ENCODE data around the gene MNAT1. TPM values are rescaled to one million over a fixed set of nuclear protein-coding genes. Genes with fewer than 3 reads are reported as not detected.

MNAT1 gene
- total and polyA plus RNA-seq, 2 experiments from 2014 or later, result 51.6 to 85.0 TPM

DNA sequence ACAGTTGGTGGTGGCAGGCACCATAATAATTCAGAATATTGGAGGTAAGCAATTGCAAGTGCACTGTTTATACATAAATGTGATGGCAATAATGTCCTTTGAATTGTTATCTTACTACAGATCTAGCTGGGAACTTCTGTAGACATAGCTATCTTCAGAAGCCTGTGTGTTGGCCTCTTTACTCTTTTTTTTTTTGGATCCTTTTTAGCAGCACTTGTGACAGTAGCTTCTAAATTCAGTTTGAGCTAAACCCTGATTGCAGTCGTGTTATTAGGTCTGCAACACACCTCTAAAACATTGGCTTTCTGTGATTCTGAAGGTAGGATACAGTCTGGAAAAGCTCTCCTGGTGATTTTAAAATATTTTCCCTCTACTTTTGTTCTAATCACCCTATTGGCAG, 285.0 kb downstream of the MNAT1 start (continued):
- TF ChIP-seq, protein P1, sequence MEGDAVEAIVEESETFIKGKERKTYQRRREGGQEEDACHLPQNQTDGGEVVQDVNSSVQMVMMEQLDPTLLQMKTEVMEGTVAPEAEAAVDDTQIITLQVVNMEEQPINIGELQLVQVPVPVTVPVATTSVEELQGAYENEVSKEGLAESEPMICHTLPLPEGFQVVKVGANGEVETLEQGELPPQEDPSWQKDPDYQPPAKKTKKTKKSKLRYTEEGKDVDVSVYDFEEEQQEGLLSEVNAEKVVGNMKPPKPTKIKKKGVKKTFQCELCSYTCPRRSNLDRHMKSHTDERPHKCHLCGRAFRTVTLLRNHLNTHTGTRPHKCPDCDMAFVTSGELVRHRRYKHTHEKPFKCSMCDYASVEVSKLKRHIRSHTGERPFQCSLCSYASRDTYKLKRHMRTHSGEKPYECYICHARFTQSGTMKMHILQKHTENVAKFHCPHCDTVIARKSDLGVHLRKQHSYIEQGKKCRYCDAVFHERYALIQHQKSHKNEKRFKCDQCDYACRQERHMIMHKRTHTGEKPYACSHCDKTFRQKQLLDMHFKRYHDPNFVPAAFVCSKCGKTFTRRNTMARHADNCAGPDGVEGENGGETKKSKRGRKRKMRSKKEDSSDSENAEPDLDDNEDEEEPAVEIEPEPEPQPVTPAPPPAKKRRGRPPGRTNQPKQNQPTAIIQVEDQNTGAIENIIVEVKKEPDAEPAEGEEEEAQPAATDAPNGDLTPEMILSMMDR (conservative IDR thresholded peaks at IDR 0.05; ENCODE audit: low read depth in 2 of 2), result no peak
- TF ChIP-seq ZNF331 (CRISPR knock-in tag; IDR thresholded peaks at IDR 0.05; ENCODE audit: low read depth) (no peak), NANOG (IDR thresholded peaks at IDR 0.05; ENCODE audit: borderline replicate concordance) (no peak), STAT1 (IDR thresholded peaks at IDR 0.05; ENCODE audit: unreplicated experiment) (no peak), POLR2AphosphoS5 (IDR thresholded peaks at IDR 0.05; ENCODE audit: low read depth) (no peak)
- TF ChIP-seq, protein P2, sequence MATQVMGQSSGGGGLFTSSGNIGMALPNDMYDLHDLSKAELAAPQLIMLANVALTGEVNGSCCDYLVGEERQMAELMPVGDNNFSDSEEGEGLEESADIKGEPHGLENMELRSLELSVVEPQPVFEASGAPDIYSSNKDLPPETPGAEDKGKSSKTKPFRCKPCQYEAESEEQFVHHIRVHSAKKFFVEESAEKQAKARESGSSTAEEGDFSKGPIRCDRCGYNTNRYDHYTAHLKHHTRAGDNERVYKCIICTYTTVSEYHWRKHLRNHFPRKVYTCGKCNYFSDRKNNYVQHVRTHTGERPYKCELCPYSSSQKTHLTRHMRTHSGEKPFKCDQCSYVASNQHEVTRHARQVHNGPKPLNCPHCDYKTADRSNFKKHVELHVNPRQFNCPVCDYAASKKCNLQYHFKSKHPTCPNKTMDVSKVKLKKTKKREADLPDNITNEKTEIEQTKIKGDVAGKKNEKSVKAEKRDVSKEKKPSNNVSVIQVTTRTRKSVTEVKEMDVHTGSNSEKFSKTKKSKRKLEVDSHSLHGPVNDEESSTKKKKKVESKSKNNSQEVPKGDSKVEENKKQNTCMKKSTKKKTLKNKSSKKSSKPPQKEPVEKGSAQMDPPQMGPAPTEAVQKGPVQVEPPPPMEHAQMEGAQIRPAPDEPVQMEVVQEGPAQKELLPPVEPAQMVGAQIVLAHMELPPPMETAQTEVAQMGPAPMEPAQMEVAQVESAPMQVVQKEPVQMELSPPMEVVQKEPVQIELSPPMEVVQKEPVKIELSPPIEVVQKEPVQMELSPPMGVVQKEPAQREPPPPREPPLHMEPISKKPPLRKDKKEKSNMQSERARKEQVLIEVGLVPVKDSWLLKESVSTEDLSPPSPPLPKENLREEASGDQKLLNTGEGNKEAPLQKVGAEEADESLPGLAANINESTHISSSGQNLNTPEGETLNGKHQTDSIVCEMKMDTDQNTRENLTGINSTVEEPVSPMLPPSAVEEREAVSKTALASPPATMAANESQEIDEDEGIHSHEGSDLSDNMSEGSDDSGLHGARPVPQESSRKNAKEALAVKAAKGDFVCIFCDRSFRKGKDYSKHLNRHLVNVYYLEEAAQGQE (IDR thresholded peaks at IDR 0.05; ENCODE audit: unreplicated experiment), result no peak

Small RNA genes lying within 50 kb of the gene (small RNA-seq; reads per million reads assigned to genes)
- gene RNU6-398P (ENCODE audit: low replicate concordance), result not detected

Other genes with a start within 250 kb of the MNAT1 start
- gene C14orf39, start 248.7 kb upstream of the MNAT1 start, total RNA-seq (2014; rRNA removed; shearing (Covaris generic)), result 0.28 and 0.78 TPM in 2 replicates
- gene C14orf39, start 248.7 kb upstream of the MNAT1 start, polyA plus RNA-seq (2016; fragmentation: Nextera tagmentation; extraction: Ambion mirVana), result 3.4 and 5.7 TPM in 2 replicates
- not detected in 2 replicates for gene SIX6, start 225.6 kb upstream of the MNAT1 start, total RNA-seq (2014; rRNA removed; shearing (Covaris generic))
- 0.11 TPM in 1 of 2 replicates, not detected in the other for gene SIX6, start 225.6 kb upstream of the MNAT1 start, polyA plus RNA-seq (2016; fragmentation: Nextera tagmentation; extraction: Ambion mirVana)
- gene SIX1, start 85.3 kb upstream of the MNAT1 start, total RNA-seq (2014; rRNA removed; shearing (Covaris generic)), result 0.35 and 0.78 TPM in 2 replicates
- 0.66 and 0.71 TPM in 2 replicates for gene SIX1, start 85.3 kb upstream of the MNAT1 start, polyA plus RNA-seq (2016; fragmentation: Nextera tagmentation; extraction: Ambion mirVana)
- 46.9 and 50.2 TPM in 2 replicates for gene SIX4, start 10.4 kb upstream of the MNAT1 start, total RNA-seq (2014; rRNA removed; shearing (Covaris generic))
- gene SIX4, start 10.4 kb upstream of the MNAT1 start, polyA plus RNA-seq (2016; fragmentation: Nextera tagmentation; extraction: Ambion mirVana), result 6.2 and 6.6 TPM in 2 replicates
- gene TRMT5, start 246.3 kb downstream of the MNAT1 start, total RNA-seq (2014; rRNA removed; shearing (Covaris generic)), result 18.4 and 31.9 TPM in 2 replicates
- gene TRMT5, start 246.3 kb downstream of the MNAT1 start, polyA plus RNA-seq (2016; fragmentation: Nextera tagmentation; extraction: Ambion mirVana), result 9.6 and 9.8 TPM in 2 replicates
- gene SLC38A6, start 246.5 kb downstream of the MNAT1 start, total RNA-seq (2014; rRNA removed; shearing (Covaris generic)), result 9.8 and 23.2 TPM in 2 replicates
- 11.9 TPM in 2 replicates for gene SLC38A6, start 246.5 kb downstream of the MNAT1 start, polyA plus RNA-seq (2016; fragmentation: Nextera tagmentation; extraction: Ambion mirVana)